RWPE1 (cell line): ENCODE data around the gene CDR2.

Source experiments
- CTCF ChIA-PET: fragments of 350-600 bp; sonication (Branson Sonifier 250); formaldehyde crosslinking; extraction: SDS; loops from one replicate; lab custom pipeline; 2021; lab: Yijun Ruan, JAX
- POLR2A ChIA-PET: fragments of 400-600 bp; formaldehyde crosslinking; extraction: SDS; loops from one replicate; lab custom pipeline; 2020; ENCODE audit warnings: antibody characterized with exemption; ENCODE audit not compliant: low non-redundant PET; lab: Yijun Ruan, JAX
- DNase-seq: peaks from one replicate; pipeline ENCODE4 v3.0.0; 2012; ENCODE audit warnings: low spot score
- H3K27ac ChIP-seq: fragments of 450-650 bp; 2 replicates; pipeline ENCODE4 v1.5.1; 2017
- TF ChIP-seq, protein P1 (sequence below): fragments of 450-650 bp; conservative IDR thresholded peaks from 2 replicates; pipeline ENCODE4 v1.5.1; 2017; ENCODE audit warnings: low read depth, mild to moderate bottlenecking

The CDR2 gene

DNA sequence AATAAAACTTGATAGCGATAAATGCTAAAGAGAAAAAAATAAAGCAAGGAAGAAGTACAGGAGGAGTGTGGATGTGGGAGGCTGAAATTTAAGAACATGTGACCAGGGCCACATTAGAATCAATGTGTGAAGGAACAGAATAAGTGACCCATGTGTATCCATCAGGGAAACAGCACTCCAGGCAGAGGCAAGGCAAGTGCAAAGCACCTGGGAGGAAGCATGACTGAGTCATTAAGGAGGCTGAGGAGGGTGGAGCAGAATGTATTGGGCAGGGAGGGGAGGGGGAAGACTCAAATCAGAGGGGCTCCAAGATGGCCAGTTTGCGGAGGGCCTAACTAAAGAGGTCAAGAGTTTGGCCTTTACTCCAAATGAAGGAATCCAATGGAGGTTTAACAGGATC is 8.0 kb downstream of the CDR2 start:
- TF ChIP-seq, protein P1, sequence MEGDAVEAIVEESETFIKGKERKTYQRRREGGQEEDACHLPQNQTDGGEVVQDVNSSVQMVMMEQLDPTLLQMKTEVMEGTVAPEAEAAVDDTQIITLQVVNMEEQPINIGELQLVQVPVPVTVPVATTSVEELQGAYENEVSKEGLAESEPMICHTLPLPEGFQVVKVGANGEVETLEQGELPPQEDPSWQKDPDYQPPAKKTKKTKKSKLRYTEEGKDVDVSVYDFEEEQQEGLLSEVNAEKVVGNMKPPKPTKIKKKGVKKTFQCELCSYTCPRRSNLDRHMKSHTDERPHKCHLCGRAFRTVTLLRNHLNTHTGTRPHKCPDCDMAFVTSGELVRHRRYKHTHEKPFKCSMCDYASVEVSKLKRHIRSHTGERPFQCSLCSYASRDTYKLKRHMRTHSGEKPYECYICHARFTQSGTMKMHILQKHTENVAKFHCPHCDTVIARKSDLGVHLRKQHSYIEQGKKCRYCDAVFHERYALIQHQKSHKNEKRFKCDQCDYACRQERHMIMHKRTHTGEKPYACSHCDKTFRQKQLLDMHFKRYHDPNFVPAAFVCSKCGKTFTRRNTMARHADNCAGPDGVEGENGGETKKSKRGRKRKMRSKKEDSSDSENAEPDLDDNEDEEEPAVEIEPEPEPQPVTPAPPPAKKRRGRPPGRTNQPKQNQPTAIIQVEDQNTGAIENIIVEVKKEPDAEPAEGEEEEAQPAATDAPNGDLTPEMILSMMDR, result no peak
- no peak overlapping the region for H3K27ac ChIP-seq
- POLR2A ChIA-PET, result no interaction called here
- DNase-seq, result no peak
- CTCF ChIA-PET, result interaction anchor here (0.6 kb wide), 1 partner anchor 41 kb away, joined by 5 read pairs; no protein-coding TSS in a partner anchor

DNA sequence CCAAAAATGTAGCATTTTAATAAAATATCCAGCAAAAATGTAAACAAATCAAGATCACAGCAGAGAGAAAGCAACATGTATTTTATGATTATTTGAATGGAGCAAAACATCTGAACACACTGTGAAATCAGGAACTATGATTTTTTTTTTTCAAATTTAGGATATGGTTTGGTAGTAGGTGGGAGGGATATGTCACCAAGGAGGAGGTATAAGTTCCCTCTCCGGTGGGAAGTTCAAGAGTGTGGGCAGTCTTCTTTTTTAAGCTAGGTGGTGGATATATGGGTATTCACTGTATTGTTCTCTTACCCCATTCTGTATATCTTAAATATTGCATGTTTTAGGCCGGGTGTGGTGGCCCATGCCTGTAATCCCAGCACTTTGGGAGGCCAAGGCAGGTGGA is 10.2 kb downstream of the CDR2 start:
- no peak for DNase-seq
- CTCF ChIA-PET, result no interaction called here
- H3K27ac ChIP-seq, result no peak overlapping the region
- TF ChIP-seq, protein P1, result no peak
- POLR2A ChIA-PET, result no interaction called here

DNA sequence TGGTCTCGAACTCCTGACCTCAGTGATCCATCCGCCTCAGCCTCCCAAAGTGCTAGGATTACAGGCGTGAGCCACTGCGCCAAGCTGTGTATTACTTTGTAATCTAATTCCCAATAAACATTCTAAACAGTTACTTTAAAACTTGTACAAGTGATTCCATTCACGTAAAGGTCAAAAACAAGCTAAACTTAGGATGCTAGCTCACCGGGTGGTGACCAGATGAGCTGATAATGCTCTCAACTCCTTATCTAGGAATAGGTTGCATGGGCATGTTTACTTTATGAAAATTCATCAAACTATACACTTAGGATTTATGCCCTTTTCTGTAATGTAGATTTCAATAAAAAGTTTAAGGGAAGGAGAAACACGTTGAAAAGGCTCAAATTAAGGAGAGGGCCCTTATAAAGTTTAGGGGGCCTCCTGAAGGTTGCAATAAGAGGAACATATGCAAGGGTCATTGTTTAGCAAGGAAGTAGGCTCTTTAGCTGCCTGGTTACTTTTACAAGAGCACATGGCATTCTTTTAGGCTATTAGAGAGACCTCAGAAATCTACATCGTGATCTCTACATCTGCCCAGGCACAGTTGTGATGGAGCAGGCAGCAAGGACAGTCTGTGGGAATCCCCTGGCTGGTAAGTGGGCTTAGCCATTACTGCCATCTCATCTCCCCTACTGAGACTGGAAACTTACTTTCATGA is 13.3 kb downstream of the CDR2 start:
- no peak for DNase-seq
- TF ChIP-seq, protein P1, result no peak
- no peak overlapping the region for H3K27ac ChIP-seq
- ChIA-PET POLR2A (no interaction called here), CTCF (no interaction called here)

DNA sequence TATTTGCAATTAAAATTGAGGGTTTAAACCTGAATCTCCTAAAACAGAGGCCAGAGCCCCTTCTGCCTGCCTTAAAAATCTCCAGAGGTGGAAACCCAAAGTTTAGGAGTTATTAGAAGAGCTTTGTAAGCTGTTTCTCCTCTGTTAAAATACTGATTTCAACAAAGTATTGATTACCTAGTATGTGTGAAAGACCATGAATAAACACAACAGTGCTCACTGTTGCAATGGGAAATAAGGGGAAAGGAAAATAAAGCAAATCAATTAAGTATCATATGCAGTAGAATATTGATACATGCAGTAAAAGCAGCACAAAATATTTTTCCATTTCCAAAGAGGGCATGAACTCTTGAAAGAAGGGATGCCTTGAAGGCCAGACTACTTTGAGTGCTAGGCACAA is 14.7 kb downstream of the CDR2 start:
- POLR2A ChIA-PET, result no interaction called here
- TF ChIP-seq, protein P1, result no peak
- no peak for DNase-seq
- H3K27ac ChIP-seq, result no peak overlapping the region
- CTCF ChIA-PET, result interaction anchor here (0.7 kb wide), 1 partner anchor 38 kb away, joined by 3 read pairs; no protein-coding TSS in a partner anchor

DNA sequence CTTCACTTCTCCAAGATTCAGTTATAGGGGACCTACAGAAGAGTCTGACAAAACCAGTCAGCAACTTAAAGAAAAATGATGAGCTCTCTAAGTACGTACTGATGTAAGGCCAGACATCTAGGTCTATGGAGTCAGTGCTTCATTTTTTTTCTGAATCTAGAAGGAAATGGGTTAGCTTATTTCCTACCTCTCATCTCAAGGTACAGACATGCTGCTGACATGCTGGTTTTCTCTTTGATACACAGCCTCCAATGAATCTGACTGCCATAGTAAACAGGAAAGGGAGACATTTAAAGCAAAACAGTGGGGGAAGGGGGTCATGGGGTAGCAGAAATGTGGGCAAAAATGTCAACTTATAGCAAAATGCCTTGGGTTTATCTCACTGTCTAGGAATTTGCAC is 16.4 kb downstream of the CDR2 start:
- ChIA-PET CTCF (interaction anchor here (1.1 kb wide), 1 partner anchor 14 kb away, joined by 3 read pairs; no protein-coding TSS in a partner anchor), POLR2A (no interaction called here)
- TF ChIP-seq, protein P1, result no peak
- H3K27ac ChIP-seq, result no peak overlapping the region
- DNase-seq, result no peak

DNA sequence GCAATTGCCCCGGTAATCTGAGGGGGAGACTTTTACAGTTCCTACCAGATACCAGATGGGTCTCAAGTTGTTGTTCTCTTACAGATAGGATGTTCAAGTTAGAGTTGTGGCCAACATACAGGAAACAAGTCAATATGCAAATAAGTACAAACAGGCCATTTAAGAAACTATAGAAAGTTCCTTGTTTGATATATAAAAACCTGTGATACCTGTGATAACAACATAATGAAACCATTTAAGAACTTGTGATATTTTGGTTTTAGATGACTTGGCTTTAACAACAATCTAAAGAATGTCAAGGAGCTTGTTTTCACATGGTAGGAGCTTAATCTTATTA is 16.8 kb downstream of the CDR2 start:
- no peak for DNase-seq
- TF ChIP-seq, protein P1, result no peak
- H3K27ac ChIP-seq, result no peak overlapping the region
- POLR2A ChIA-PET, result no interaction called here
- CTCF ChIA-PET, result interaction anchor here (1.1 kb wide), 1 partner anchor 14 kb away, joined by 3 read pairs; no protein-coding TSS in a partner anchor
